RPMI8226 (cell line): Measurements from ENCODE around the gene MTNR1A.

Experiments
- DNase-seq: peaks from one replicate; pipeline ENCODE4 v3.0.0-alpha.2; 2015

MTNR1A gene

GRCh38 chr4:186554914-186555827, at the start of gene MTNR1A:
Gene MTNR1A, minus strand, starts transcription at chr4:186555567. Its CDS starts 202 bp downstream, at chr4:186555365.
- no peak for DNase-seq

- no peak for DNase-seq
These were observed 48.9 kb upstream of the MTNR1A start for GRCh38 chr4:186604124-186604807.

- no peak for DNase-seq
These were observed 47.6 kb upstream of the MTNR1A start for GRCh38 chr4:186602978-186603377.

- DNase-seq, result no peak
These were observed 44.1 kb upstream of the MTNR1A start for GRCh38 chr4:186599483-186599882.

- no peak for DNase-seq
These were observed 43.3 kb upstream of the MTNR1A start for GRCh38 chr4:186598686-186599085.

GRCh38 chr4:186596850-186597390, 41.6 kb upstream of the MTNR1A start:
- DNase-seq, result no peak

GRCh38 chr4:186596346-186596745, 41.0 kb upstream of the MTNR1A start:
- DNase-seq, result no peak

- DNase-seq, result no peak
These were observed 38.2 kb upstream of the MTNR1A start for GRCh38 chr4:186593587-186593973.

- no peak for DNase-seq
These were observed 37.7 kb upstream of the MTNR1A start for GRCh38 chr4:186592966-186593586.

GRCh38 chr4:186592445-186592844, 37.1 kb upstream of the MTNR1A start:
- no peak for DNase-seq

- DNase-seq, result no peak
These were observed 36.3 kb upstream of the MTNR1A start for GRCh38 chr4:186591651-186592050.

- no peak for DNase-seq
These were observed 33.1 kb upstream of the MTNR1A start for GRCh38 chr4:186588503-186588902.

GRCh38 chr4:186587416-186588018, 32.1 kb upstream of the MTNR1A start:
- DNase-seq, result peak; percentile 54

- DNase-seq, result no peak
These were observed 30.8 kb upstream of the MTNR1A start for GRCh38 chr4:186586205-186586604.

GRCh38 chr4:186584912-186585311, 29.5 kb upstream of the MTNR1A start:
- DNase-seq, result no peak

- DNase-seq, result no peak
These were observed 26.1 kb upstream of the MTNR1A start for GRCh38 chr4:186581421-186581820.

- DNase-seq, result no peak
These were observed 25.3 kb upstream of the MTNR1A start for GRCh38 chr4:186580669-186581068.

GRCh38 chr4:186570193-186570996, 15.0 kb upstream of the MTNR1A start:
- DNase-seq, result no peak

GRCh38 chr4:186569533-186570192, 14.3 kb upstream of the MTNR1A start:
- DNase-seq, result no peak

GRCh38 chr4:186566068-186566467, 10.7 kb upstream of the MTNR1A start:
- DNase-seq, result no peak

- DNase-seq, result no peak
These were observed 8.4 kb upstream of the MTNR1A start for GRCh38 chr4:186563761-186564160.

- no peak for DNase-seq
These were observed 6.4 kb upstream of the MTNR1A start for GRCh38 chr4:186561748-186562147.
